Immature natural killer cell (primary cell): ENCODE data around the gene PPDPF. TPM values are rescaled to one million over a fixed set of nuclear protein-coding genes. Genes with fewer than 3 reads are reported as not detected.
A peak's percentile ranks its signal among the peaks of the same experiment; 100 is the strongest.
"Not testable (repeated sequence)": the region's sequence is repeated elsewhere in the genome, so short reads cannot be mapped to it uniquely, and the experiment has no call there.

Source experiments
- DNase-seq, 3 donors: peaks; one replicate each; pipeline ENCODE4 v3.0.0; 2022; ENCODE audit warnings: mixed read lengths in 1 of 3
- H3K27ac Mint-ChIP-seq, 6 donors: one replicate each; pipeline ENCODE4 v1.8.0; 2020; ENCODE audit warnings: mixed read lengths in 6 of 6, mild to moderate bottlenecking in 5 of 6, inconsistent platforms in 4 of 6, moderate library complexity in 3 of 6
- H3K27me3 Mint-ChIP-seq, 3 donors: one replicate each; pipeline ENCODE4 v1.8.0; 2020 to 2021; ENCODE audit warnings: low read depth in 3 of 3, mild to moderate bottlenecking in 3 of 3, mixed read lengths in 3 of 3, moderate library complexity in 3 of 3, inconsistent platforms in 1 of 3
- H3K36me3 Mint-ChIP-seq, 3 donors: one replicate each; pipeline ENCODE4 v1.8.0; 2020; ENCODE audit warnings: mixed read lengths in 3 of 3, inconsistent platforms in 2 of 3, mild to moderate bottlenecking in 2 of 3
- H3K4me1 Mint-ChIP-seq, 2 donors: one replicate each; pipeline ENCODE4 v1.8.0; 2020; ENCODE audit warnings: inconsistent platforms in 2 of 2, mild to moderate bottlenecking in 2 of 2, mixed read lengths in 2 of 2, moderate library complexity in 1 of 2
- H3K4me3 Mint-ChIP-seq, 5 donors: one replicate each; pipeline ENCODE4 v1.8.0; 2020; ENCODE audit warnings: mild to moderate bottlenecking in 5 of 5, mixed read lengths in 5 of 5, inconsistent platforms in 3 of 5, moderate library complexity in 3 of 5
- H3K9me3 Mint-ChIP-seq, 6 donors: one replicate each; pipeline ENCODE4 v1.8.0; 2020; ENCODE audit warnings: mild to moderate bottlenecking in 6 of 6, mixed read lengths in 6 of 6, inconsistent platforms in 4 of 6, moderate library complexity in 3 of 6
- polyA plus RNA-seq, 3 donors: library from polyadenylated mRNA; unstranded; fragments of 300-500 nt; fragmentation: Illumina TruSeq; gene quantifications; one replicate each; pipeline ENCODE4 v1.2.3, GENCODE V29; 2021

Gene PPDPF
- polyA plus RNA-seq, 3 donors from 2014 or later: 14.9 to 84.3 (median 41.9) TPM

DNA sequence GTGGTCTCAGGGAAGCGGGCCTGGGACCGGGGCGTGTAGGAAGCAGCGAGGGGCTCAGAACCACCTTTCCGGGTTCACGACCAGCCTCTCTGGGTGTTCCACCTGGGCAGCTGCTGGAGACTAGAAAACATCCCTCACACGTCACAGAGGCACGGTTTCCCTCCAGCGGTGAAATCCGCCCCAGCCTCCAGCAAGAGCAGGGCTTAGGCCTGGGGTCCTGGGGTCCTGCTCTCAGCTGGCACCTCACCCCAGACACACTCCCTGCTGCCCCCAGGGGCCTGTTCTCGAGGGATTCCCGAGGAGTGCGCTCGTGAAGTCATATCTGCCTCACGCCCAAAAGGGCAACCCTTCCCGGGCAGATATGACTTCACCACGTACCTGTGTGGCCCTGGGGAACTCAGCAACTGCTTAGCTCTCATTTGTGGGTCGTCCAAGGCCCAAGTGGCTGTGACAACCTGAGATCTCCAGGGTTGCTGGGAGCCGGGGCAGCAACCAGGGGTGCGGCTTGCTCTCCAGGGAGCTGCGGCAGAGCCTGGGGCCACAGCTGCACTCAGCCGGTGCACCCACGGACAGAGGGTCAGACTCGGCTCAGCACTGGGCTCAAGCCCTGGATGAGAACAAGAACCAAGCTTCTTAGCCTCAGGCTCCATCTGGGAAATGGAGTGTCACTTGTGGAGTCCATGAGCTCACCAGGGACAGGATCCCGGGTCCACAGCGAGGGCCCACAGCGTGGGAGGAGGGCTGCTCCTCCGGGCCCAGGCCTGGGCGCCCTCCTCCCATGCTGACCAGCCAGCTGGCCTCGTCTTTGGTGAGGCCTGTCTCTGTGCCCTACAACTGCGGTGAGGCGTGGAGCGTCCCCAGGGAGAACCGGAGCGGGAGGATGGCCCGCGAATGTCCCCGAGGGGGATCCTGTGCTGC, 34.1 kb downstream of the PPDPF start:
- no peak overlapping the region for H3K27ac Mint-ChIP-seq
- H3K27me3 Mint-ChIP-seq: peaks cover 0 to 15% (median 8%) of the 10 kb centered on the region in 3 donors
- DNase-seq: no peak
- H3K4me1 Mint-ChIP-seq: peaks cover 12 to 17% of the 10 kb centered on the region in 2 donors
- H3K9me3 Mint-ChIP-seq: no peaks in the 10 kb centered on the region
- no peaks in the 10 kb centered on the region for H3K36me3 Mint-ChIP-seq
- H3K4me3 Mint-ChIP-seq: peak overlapping the region; percentile 3 to 65 (median 44)

DNA sequence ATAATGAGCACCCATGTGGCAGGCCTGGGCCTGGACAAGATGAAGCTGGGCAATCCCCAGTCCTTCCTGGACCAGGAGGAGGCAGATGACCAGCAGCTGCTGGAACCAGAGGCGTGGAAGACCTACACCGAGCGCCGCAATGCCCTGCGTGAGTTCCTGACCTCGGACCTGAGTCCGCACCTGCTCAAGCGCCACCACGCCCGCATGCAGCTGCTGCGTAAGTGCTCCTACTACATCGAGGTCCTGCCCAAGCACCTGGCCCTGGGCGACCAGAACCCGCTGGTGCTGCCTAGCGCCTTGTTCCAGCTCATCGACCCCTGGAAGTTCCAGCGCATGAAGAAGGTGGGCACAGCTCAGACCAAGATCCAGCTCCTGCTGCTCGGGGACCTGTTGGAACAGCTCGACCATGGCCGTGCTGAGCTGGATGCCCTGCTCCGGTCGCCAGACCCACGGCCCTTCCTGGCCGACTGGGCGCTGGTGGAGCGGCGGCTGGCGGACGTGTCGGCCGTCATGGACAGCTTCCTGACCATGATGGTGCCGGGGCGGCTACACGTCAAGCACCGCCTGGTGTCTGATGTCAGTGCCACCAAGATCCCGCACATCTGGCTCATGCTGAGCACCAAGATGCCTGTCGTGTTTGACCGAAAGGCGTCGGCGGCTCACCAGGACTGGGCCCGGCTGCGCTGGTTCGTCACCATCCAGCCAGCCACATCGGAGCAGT, 35.3 kb downstream of the PPDPF start:
- DNase-seq: no peak
- no peak overlapping the region for H3K4me3 Mint-ChIP-seq
- H3K9me3 Mint-ChIP-seq: no peaks in the 10 kb centered on the region
- no peak overlapping the region for H3K27ac Mint-ChIP-seq
- H3K4me1 Mint-ChIP-seq: peaks cover 12 to 20% of the 10 kb centered on the region in 2 donors
- H3K27me3 Mint-ChIP-seq: peaks cover 2 to 15% (median 8%) of the 10 kb centered on the region in 3 donors
- H3K36me3 Mint-ChIP-seq: peaks cover 0 to 3% (median 0%) of the 10 kb centered on the region in 3 donors

- Mint-ChIP-seq H3K36me3 (peaks cover 0 to 3% (median 0%) of the 10 kb centered on the region in 3 donors), H3K9me3 (no peaks in the 10 kb centered on the region), H3K4me1 (peaks cover 12 to 17% of the 10 kb centered on the region in 2 donors), H3K27me3 (peaks cover 2 to 14% (median 8%) of the 10 kb centered on the region in 3 donors), H3K4me3 (no peak overlapping the region), H3K27ac (no peak overlapping the region)
- no peak for DNase-seq
Observed at GRCh38 chr20:63556873-63557478, 36.4 kb downstream of the PPDPF start.

GRCh38 chr20:63557481-63557891, 36.9 kb downstream of the PPDPF start:
- no peak for DNase-seq
- peaks cover 2 to 13% (median 8%) of the 10 kb centered on the region in 3 donors for H3K27me3 Mint-ChIP-seq
- peaks cover 0 to 3% (median 0%) of the 10 kb centered on the region in 3 donors for H3K36me3 Mint-ChIP-seq
- H3K27ac Mint-ChIP-seq: no peak overlapping the region
- H3K4me1 Mint-ChIP-seq: peaks cover 8 to 15% of the 10 kb centered on the region in 2 donors
- H3K9me3 Mint-ChIP-seq: no peaks in the 10 kb centered on the region
- H3K4me3 Mint-ChIP-seq: no peak overlapping the region

DNA sequence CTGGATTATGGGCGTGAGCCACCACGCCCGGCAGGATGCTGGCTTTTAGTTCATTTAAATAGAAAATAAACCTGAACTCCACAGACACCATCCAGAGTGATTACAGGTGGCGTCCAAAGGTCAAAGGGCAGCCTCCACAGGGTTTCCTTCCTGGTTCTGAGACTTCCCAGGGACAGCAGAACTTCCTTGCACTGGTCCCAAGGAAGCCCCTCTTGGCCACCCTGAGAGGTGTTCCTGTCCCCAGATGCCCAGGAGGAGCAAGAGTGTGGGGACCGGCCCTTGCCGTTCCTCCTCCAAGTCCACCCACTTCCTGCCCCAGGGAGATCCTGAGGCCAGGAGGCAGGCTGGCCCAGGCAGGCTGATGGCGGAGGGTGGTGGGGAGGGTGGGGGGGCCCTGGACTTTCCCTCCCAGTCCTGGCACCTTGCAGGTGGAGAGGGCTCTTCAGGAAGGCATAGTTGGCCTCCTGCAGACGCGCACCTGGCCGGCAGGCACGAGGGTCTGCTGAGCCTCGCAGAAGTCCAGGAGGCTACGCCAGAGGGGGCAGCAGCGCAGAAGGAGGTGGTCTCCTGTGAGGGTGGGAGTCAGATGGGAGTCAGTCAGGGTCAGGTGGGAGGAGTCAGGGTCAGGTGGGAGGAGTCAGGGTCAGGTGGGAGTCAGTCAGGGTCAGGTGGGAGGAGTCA, 38.4 kb downstream of the PPDPF start:
- peaks cover 0 to 3% (median 0%) of the 10 kb centered on the region in 3 donors for H3K36me3 Mint-ChIP-seq
- peaks cover 0 to 5% of the 10 kb centered on the region in 2 donors for H3K4me1 Mint-ChIP-seq
- no peak for DNase-seq
- H3K27ac Mint-ChIP-seq: no peak overlapping the region
- peaks cover 2 to 5% (median 3%) of the 10 kb centered on the region in 3 donors for H3K27me3 Mint-ChIP-seq
- H3K4me3 Mint-ChIP-seq: no peak overlapping the region
- H3K9me3 Mint-ChIP-seq: no peaks in the 10 kb centered on the region

DNA sequence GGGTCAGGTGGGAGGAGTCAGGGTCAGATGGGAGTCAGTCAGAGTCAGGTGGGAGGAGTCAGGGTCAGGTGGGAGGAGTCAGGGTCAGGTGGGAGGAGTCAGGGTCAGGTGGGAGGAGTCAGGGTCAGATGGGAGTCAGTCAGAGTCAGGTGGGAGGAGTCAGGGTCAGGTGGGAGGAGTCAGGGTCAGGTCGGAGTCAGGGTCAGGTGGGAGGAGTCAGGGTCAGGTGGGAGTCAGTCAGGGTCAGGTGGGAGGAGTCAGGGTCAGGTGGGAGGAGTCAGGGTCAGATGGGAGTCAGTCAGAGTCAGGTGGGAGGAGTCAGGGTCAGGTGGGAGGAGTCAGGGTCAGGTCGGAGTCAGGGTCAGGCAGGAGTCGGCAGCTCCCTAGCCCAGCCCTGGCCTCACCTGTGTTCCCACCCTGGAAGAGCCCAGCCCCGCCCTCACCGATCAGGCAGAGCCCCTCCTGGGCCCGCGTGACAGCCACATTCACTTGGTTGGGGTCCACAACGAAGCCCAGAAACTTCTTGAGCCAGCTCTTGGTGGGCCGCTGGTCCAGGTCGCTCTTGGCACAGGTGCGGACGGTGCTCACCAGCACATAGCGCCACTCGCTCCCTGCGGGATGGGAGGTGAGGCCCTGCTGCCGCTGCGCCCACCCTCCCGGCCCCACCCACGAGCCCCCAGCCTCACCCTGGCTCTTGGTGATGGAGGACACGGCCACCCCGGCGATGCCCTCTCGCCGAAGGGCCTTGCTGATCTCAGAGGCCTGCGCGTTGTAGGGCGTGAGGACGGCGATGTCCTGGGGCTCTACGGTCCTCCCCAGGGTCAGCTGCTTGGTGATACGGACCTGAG, 39.1 kb downstream of the PPDPF start:
- H3K27ac Mint-ChIP-seq, H3K36me3 Mint-ChIP-seq, H3K4me3 Mint-ChIP-seq, H3K27me3 Mint-ChIP-seq, H3K4me1 Mint-ChIP-seq, H3K9me3 Mint-ChIP-seq: not testable (repeated sequence)
- DNase-seq: peak in 1 of 3 donors; percentile 40

DNA sequence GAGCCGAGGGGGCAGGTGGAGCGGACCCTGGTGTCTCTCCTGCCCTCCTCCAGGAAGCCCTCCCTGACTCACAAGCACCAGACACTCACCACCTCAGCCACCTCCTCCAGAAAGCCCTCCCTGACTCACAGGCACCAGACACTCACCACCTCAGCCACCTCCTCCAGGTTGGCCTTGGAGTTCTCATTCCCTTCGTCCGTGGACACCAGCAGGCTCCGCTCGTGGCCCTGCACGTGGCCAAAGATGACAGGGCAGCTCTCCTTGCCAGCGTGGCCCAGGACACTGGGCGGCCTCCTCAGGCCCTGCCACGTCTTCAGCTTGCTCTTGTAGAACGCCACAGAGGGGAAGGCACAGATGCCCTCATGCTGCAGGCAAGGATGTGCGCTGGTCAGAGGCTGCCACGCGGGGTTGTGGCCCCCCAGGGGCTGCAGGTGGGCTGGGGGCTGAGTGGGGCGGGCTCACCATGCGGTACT, 39.8 kb downstream of the PPDPF start:
- Mint-ChIP-seq H3K4me3 (no peak overlapping the region), H3K36me3 (peaks cover 0 to 3% (median under 1%) of the 10 kb centered on the region in 3 donors), H3K4me1 (peaks cover 0 to 2% of the 10 kb centered on the region in 2 donors), H3K27me3 (peaks cover 2 to 6% (median 3%) of the 10 kb centered on the region in 3 donors), H3K27ac (peak overlapping the region in 1 of 6 donors; percentile 55), H3K9me3 (no peaks in the 10 kb centered on the region)
- DNase-seq: no peak

DNA sequence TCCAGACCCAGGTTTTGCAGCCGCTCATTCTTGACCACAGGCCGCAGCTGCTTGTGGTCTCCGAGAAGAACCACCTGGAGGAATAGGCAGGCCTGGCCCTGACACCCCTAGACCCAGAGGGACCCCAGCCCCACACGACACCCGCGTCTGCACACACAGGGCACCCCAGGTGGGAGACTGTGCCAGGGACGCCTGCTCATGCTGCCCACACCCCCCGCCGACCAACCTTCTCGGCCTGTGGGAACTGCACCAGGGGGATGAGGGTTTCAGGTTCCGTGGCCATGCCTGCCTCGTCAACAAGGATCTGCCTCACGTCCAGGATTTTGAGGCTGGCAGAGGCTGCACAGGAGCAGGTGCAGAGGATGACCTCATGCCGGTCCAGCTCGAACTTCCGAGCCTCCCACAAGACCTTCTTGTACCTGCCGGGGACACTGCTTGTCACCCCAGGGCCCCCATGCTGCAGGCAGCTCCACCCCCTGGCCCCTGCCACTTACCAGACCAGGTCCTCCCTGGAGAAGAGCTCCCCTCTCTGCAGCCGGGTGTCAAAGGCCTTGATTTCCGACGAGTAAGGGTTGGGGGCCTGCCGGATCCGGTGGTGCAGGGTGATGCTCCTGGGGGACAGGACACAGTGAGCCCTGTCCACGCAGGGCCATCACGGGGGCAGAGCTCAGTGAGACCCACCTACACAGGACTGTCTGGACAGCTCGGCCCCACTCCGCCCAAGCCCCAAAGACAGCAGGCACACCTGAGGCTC, 40.5 kb downstream of the PPDPF start:
- H3K4me1 Mint-ChIP-seq: peaks cover 0 to 2% of the 10 kb centered on the region in 2 donors
- H3K36me3 Mint-ChIP-seq: peaks cover 0 to 4% (median 3%) of the 10 kb centered on the region in 3 donors
- DNase-seq: no peak
- H3K27me3 Mint-ChIP-seq: peaks cover 2 to 6% (median 6%) of the 10 kb centered on the region in 3 donors
- no peaks in the 10 kb centered on the region for H3K9me3 Mint-ChIP-seq
- no peak overlapping the region for H3K4me3 Mint-ChIP-seq
- H3K27ac Mint-ChIP-seq: no peak overlapping the region

- H3K36me3 Mint-ChIP-seq: peaks cover 0 to 4% (median 3%) of the 10 kb centered on the region in 3 donors
- peaks cover under 1 to 3% of the 10 kb centered on the region in 2 donors for H3K4me1 Mint-ChIP-seq
- H3K4me3 Mint-ChIP-seq: no peak overlapping the region
- peaks cover 3 to 6% (median 6%) of the 10 kb centered on the region in 3 donors for H3K27me3 Mint-ChIP-seq
- no peak overlapping the region for H3K27ac Mint-ChIP-seq
- H3K9me3 Mint-ChIP-seq: no peaks in the 10 kb centered on the region
- no peak for DNase-seq
Observed at GRCh38 chr20:63561624-63562396, 41.2 kb downstream of the PPDPF start.

GRCh38 chr20:63562461-63563224, 42.1 kb downstream of the PPDPF start:
- Mint-ChIP-seq H3K4me1 (peaks cover 9 to 11% of the 10 kb centered on the region in 2 donors), H3K27me3 (peaks cover 11 to 12% (median 11%) of the 10 kb centered on the region in 3 donors), H3K36me3 (peaks cover 0 to 10% (median 3%) of the 10 kb centered on the region in 3 donors), H3K4me3 (no peak overlapping the region), H3K27ac (no peak overlapping the region), H3K9me3 (no peaks in the 10 kb centered on the region)
- DNase-seq: no peak
